Rectal smooth muscle tissue (tissue), 1 donor: ENCODE data around the gene ZBP1.

Source experiments
- H3K27ac ChIP-seq: one replicate; pipeline ENCODE4 v1.7.0; 2013; ENCODE audit warnings: low read depth, low read length, inconsistent platforms
- H3K27me3 ChIP-seq: one replicate; pipeline ENCODE4 v1.7.0; 2013; ENCODE audit warnings: low read length; ENCODE audit not compliant: control insufficient read depth, insufficient read depth
- H3K36me3 ChIP-seq: one replicate; pipeline ENCODE4 v1.7.0; 2013; ENCODE audit warnings: low read length; ENCODE audit not compliant: control insufficient read depth, insufficient read depth
- H3K4me1 ChIP-seq: one replicate; pipeline ENCODE4 v1.7.0; 2013; ENCODE audit warnings: low read length; ENCODE audit not compliant: control insufficient read depth, insufficient read depth
- H3K4me3 ChIP-seq: one replicate; pipeline ENCODE4 v1.7.0; 2013; ENCODE audit warnings: low read length
- H3K9ac ChIP-seq: one replicate; pipeline ENCODE4 v1.7.0; 2013; ENCODE audit warnings: low read length

Gene ZBP1

GRCh38 chr20:57620274-57620990 is at the start of gene ZBP1:
Gene ZBP1, minus strand, starts transcription at chr20:57620426. Its CDS starts 131 bp downstream, at chr20:57620295.
- no peak within 1 kb of the TSS for H3K9ac ChIP-seq
- no peaks in the 10 kb centered on the region for H3K27me3 ChIP-seq
- H3K4me3 ChIP-seq: peak within 1 kb of the TSS; percentile 19
- H3K27ac ChIP-seq: no peak within 1 kb of the TSS
- no peaks in the 10 kb centered on the region for H3K36me3 ChIP-seq
- no peaks in the 10 kb centered on the region for H3K4me1 ChIP-seq

GRCh38 chr20:57669632-57670031 is 49.4 kb upstream of the ZBP1 start:
- Histone ChIP-seq H3K4me3 (no peak overlapping the region), H3K27me3 (no peaks in the 10 kb centered on the region), H3K4me1 (no peaks in the 10 kb centered on the region), H3K9ac (no peak overlapping the region), H3K27ac (no peak overlapping the region), H3K36me3 (no peaks in the 10 kb centered on the region)

GRCh38 chr20:57667924-57668782 is 47.9 kb upstream of the ZBP1 start:
- H3K27ac ChIP-seq: no peak overlapping the region
- H3K36me3 ChIP-seq: no peaks in the 10 kb centered on the region
- H3K9ac ChIP-seq: no peak overlapping the region
- no peaks in the 10 kb centered on the region for H3K27me3 ChIP-seq
- H3K4me3 ChIP-seq: no peak overlapping the region
- no peaks in the 10 kb centered on the region for H3K4me1 ChIP-seq

GRCh38 chr20:57667388-57667787 is 47.2 kb upstream of the ZBP1 start:
- Histone ChIP-seq H3K36me3 (no peaks in the 10 kb centered on the region), H3K9ac (no peak overlapping the region), H3K27me3 (no peaks in the 10 kb centered on the region), H3K4me3 (no peak overlapping the region), H3K4me1 (no peaks in the 10 kb centered on the region), H3K27ac (no peak overlapping the region)

- Histone ChIP-seq H3K9ac (no peak overlapping the region), H3K27me3 (no peaks in the 10 kb centered on the region), H3K36me3 (no peaks in the 10 kb centered on the region), H3K4me3 (no peak overlapping the region), H3K4me1 (no peaks in the 10 kb centered on the region), H3K27ac (no peak overlapping the region)
These were observed 46.6 kb upstream of the ZBP1 start for GRCh38 chr20:57666834-57667157.

- no peaks in the 10 kb centered on the region for H3K27me3 ChIP-seq
- no peak overlapping the region for H3K27ac ChIP-seq
- H3K36me3 ChIP-seq: no peaks in the 10 kb centered on the region
- H3K4me3 ChIP-seq: no peak overlapping the region
- no peak overlapping the region for H3K9ac ChIP-seq
- H3K4me1 ChIP-seq: no peaks in the 10 kb centered on the region
These were observed 46.0 kb upstream of the ZBP1 start for GRCh38 chr20:57666106-57666833.

- Histone ChIP-seq H3K36me3 (no peaks in the 10 kb centered on the region), H3K27ac (no peak overlapping the region), H3K9ac (no peak overlapping the region), H3K4me1 (no peaks in the 10 kb centered on the region), H3K27me3 (no peaks in the 10 kb centered on the region), H3K4me3 (no peak overlapping the region)
These were observed 45.4 kb upstream of the ZBP1 start for GRCh38 chr20:57665589-57665971.

- H3K4me1 ChIP-seq: no peaks in the 10 kb centered on the region
- H3K9ac ChIP-seq: no peak overlapping the region
- H3K4me3 ChIP-seq: no peak overlapping the region
- H3K27ac ChIP-seq: no peak overlapping the region
- no peaks in the 10 kb centered on the region for H3K36me3 ChIP-seq
- no peaks in the 10 kb centered on the region for H3K27me3 ChIP-seq
These were observed 44.8 kb upstream of the ZBP1 start for GRCh38 chr20:57664924-57665588.

GRCh38 chr20:57664476-57664875 is 44.2 kb upstream of the ZBP1 start:
- Histone ChIP-seq H3K4me3 (no peak overlapping the region), H3K9ac (no peak overlapping the region), H3K36me3 (no peaks in the 10 kb centered on the region), H3K4me1 (no peaks in the 10 kb centered on the region), H3K27me3 (no peaks in the 10 kb centered on the region), H3K27ac (no peak overlapping the region)

- Histone ChIP-seq H3K27ac (no peak overlapping the region), H3K9ac (no peak overlapping the region), H3K27me3 (no peaks in the 10 kb centered on the region), H3K36me3 (peaks cover 3% of the 10 kb centered on the region), H3K4me3 (no peak overlapping the region), H3K4me1 (no peaks in the 10 kb centered on the region)
These were observed 43.6 kb upstream of the ZBP1 start for GRCh38 chr20:57663681-57664451.

- no peak overlapping the region for H3K9ac ChIP-seq
- no peaks in the 10 kb centered on the region for H3K4me1 ChIP-seq
- no peaks in the 10 kb centered on the region for H3K27me3 ChIP-seq
- no peak overlapping the region for H3K4me3 ChIP-seq
- no peak overlapping the region for H3K27ac ChIP-seq
- H3K36me3 ChIP-seq: peaks cover 4% of the 10 kb centered on the region
These were observed 43.0 kb upstream of the ZBP1 start for GRCh38 chr20:57663241-57663640.
